GM12892 (cell line): Measurements from ENCODE around the gene PAPSS2.

ENCODE experiments used
- POLR2A ChIP-seq: IDR thresholded peaks from 2 replicates; pipeline ENCODE4 v1.6.1; 2011; ENCODE audit warnings: low read depth, low read length, control low read depth
- TAF1 ChIP-seq: IDR thresholded peaks from 2 replicates; pipeline ENCODE4 v1.6.1; 2011; ENCODE audit warnings: low read depth, mild to moderate bottlenecking, control low read depth, low read length, borderline replicate concordance

DNA sequence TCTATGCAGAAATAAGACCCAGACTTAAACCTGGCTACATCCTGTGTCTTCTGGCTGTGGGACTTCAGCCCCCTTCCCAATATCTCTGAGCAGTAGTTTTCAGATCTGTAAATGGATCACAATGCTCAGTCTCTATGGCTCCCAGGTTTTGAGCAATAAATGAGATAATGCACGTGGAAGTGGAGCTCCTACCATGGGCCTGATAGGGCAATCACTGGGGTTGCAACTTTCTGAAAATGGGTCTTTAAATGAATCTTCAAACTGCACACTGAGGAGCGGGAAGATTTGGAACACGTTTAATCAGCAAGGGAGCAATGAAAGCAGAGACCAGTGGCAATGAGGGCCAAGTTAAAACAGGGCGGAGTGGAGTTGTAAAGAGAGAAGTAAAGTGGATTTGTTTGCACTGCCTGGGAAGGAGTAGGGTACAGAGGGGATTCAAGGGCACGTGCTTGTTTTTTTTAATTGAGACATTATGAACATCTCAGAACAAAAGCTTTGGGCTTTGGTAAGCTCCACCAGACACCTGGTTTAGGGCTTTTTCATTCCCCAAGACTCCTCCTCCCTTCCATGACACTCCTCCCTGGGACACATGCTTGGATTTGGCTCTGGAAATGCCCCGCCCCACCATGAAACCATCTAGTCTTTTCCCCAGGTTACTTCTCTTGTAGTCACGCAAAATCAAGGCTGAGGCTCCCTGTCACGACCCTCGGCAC, 42.7 kb downstream of the PAPSS2 start:
- no peak for TF ChIP-seq TAF1
- no peak for TF ChIP-seq POLR2A
